HepG2 (cell line): ENCODE data around the gene SLC2A5. TPM values are rescaled to one million over a fixed set of nuclear protein-coding genes. Genes with fewer than 3 reads are reported as not detected.
A peak's percentile ranks its signal among the peaks of the same experiment; 100 is the strongest.

ENCODE experiments used
- ATAC-seq: fragments of 200-7000 bp; cut with Tn5 transposase; 3 replicates; pipeline ENCODE4 v1.9.1; 2020; ENCODE audit warnings: mild to moderate bottlenecking, moderate library complexity
- BruUV-seq: library from RNA; stranded (reverse); fragments of 400-500 nt; replicated peaks from 2 replicates; lab custom pipeline; 2021; lab: Mats Ljungman, UMichigan
- CTCF ChIA-PET: fragments of 300-600 bp; formaldehyde crosslinking; extraction: SDS; loops from one replicate; lab custom pipeline; 2021; ENCODE audit warnings: low total read pairs, inconsistent platforms, low intra/inter-chr PET ratio; lab: Yijun Ruan, JAX
- POLR2A ChIA-PET: fragments of 350-600 bp; sonication (Branson Sonifier 250); formaldehyde crosslinking; loops from one replicate; lab custom pipeline; 2020; ENCODE audit warnings: antibody characterized with exemption, inconsistent platforms; lab: Yijun Ruan, JAX
- DNase-seq: peaks from one replicate; pipeline ENCODE4 v3.0.0-alpha.2; 2015; ENCODE audit warnings: low spot score
- FAIRE-seq: peaks from 3 replicates; lab custom pipeline; 2011; peaks lifted over from hg19 to GRCh38; lab: Jason Lieb, UNC
- H2AFZ ChIP-seq: one replicate; pipeline ENCODE4 v1.6.1; 2011; ENCODE audit warnings: low read length, inconsistent platforms
- H3K27ac ChIP-seq: fragments of 300-600 bp; 3 replicates; pipeline ENCODE4 v1.8.0; 2011; ENCODE audit warnings: mixed run types, mild to moderate bottlenecking, mixed read lengths, low read length, inconsistent platforms; ENCODE audit not compliant: insufficient read depth; ENCODE audit errors: extremely low read length
- H3K27me3 ChIP-seq, 2 experiments: fragments of 200-600 bp in 1 of 2; 2 replicates in 1 of 2; 3 replicates in 1 of 2; pipeline versions ENCODE4 v1.6.0 to v1.8.0; 2011; ENCODE audit warnings: low read length in 2 of 2, mild to moderate bottlenecking in 2 of 2, moderate library complexity in 2 of 2, inconsistent platforms in 1 of 2; ENCODE audit not compliant: insufficient read depth in 2 of 2, control insufficient read depth in 1 of 2
- H3K36me3 ChIP-seq, 2 experiments: fragments of 200-600 bp in 1 of 2; replicated peaks in 1 of 2; 2 replicates in 1 of 2; 3 replicates in 1 of 2; pipeline versions ENCODE4 v1.5.1 to v1.8.0; 2011; ENCODE audit warnings: low read length in 2 of 2, inconsistent platforms in 1 of 2; ENCODE audit not compliant: insufficient read depth in 2 of 2, control insufficient read depth in 1 of 2
- H3K4me1 ChIP-seq: 2 replicates; pipeline ENCODE4 v1.5.1; 2012; ENCODE audit warnings: low read length, inconsistent platforms; ENCODE audit not compliant: insufficient read depth
- H3K4me2 ChIP-seq: 2 replicates; pipeline ENCODE4 v1.6.0; 2011; ENCODE audit warnings: low read depth, low read length, inconsistent platforms
- H3K4me3 ChIP-seq, 3 experiments: fragments of 200-600 bp in 1 of 3; sonication (generic), shearing (Covaris generic) in 1 of 3; replicated peaks in 1 of 3; 2 replicates each; pipeline ENCODE4 v1.5.1; 2011 to 2016; ENCODE audit warnings: low read length in 3 of 3, inconsistent platforms in 2 of 3, low read depth in 2 of 3, mild to moderate bottlenecking in 2 of 3, control low read depth in 1 of 3, mixed read lengths in 1 of 3; ENCODE audit not compliant: insufficient read depth in 1 of 3
- H3K79me2 ChIP-seq: one replicate; pipeline ENCODE4 v1.6.1; 2011; ENCODE audit warnings: low read length, inconsistent platforms; ENCODE audit not compliant: insufficient read depth
- H3K9ac ChIP-seq: 2 replicates; pipeline ENCODE4 v1.6.0; 2011; ENCODE audit warnings: mild to moderate bottlenecking, low read depth, low read length, inconsistent platforms; ENCODE audit not compliant: insufficient read depth
- H3K9me3 ChIP-seq: 2 replicates; pipeline ENCODE4 v1.5.1; 2012; ENCODE audit warnings: mild to moderate bottlenecking, low read length
- H4K20me1 ChIP-seq: 2 replicates; pipeline ENCODE4 v1.6.0; 2011; ENCODE audit warnings: inconsistent platforms, mild to moderate bottlenecking, low read length, moderate library complexity; ENCODE audit not compliant: insufficient read depth
- AKAP8 ChIP-seq: sonication (generic); formaldehyde crosslinking; IDR thresholded peaks from 2 replicates; pipeline ENCODE4 v1.5.1; 2020; ENCODE audit warnings: mild to moderate bottlenecking, missing genetic modification reagents
- DMAP1 ChIP-seq: IDR thresholded peaks from 2 replicates; pipeline ENCODE4 v1.6.1; 2016
- SIN3B ChIP-seq: fragments of 150-350 bp; IDR thresholded peaks from 2 replicates; pipeline ENCODE4 v1.6.1; 2014; ENCODE audit warnings: low read length
- TBP ChIP-seq: sonication (generic); formaldehyde crosslinking; IDR thresholded peaks from 2 replicates; pipeline ENCODE4 v1.5.0; 2020; ENCODE audit warnings: missing genetic modification reagents
- ZNF205 ChIP-seq: IDR thresholded peaks from 2 replicates; pipeline ENCODE4 v1.6.1; 2018; ENCODE audit warnings: missing biosample characterization, missing genetic modification reagents
- ZNF224 ChIP-seq: sonication (generic); formaldehyde crosslinking; IDR thresholded peaks from 2 replicates; pipeline ENCODE4 v1.5.0; 2020; ENCODE audit warnings: mild to moderate bottlenecking, missing genetic modification reagents
- ZNF616 ChIP-seq: sonication (generic); formaldehyde crosslinking; IDR thresholded peaks from 2 replicates; pipeline ENCODE4 v1.5.0; 2020; ENCODE audit warnings: low read depth, mild to moderate bottlenecking, missing genetic modification reagents
- ZNF629 ChIP-seq: sonication (generic); formaldehyde crosslinking; conservative IDR thresholded peaks from 2 replicates; pipeline ENCODE4 v1.5.0; 2020; ENCODE audit warnings: missing genetic modification reagents
- ZNF768 ChIP-seq: sonication (generic); formaldehyde crosslinking; IDR thresholded peaks from 2 replicates; pipeline ENCODE4 v1.4.0; 2020; ENCODE audit warnings: missing genetic modification reagents
- WGBS: methylation state at CpG from one replicate; pipeline ENCODE4 v1.1.6; 2017; ENCODE audit warnings: low lambda C conversion rate; 5-methylcytosine and 5-hydroxymethylcytosine counted together
- in situ Hi-C: cut with HindIII; loops from 2 replicates; pipeline ENCODE4 v1.10.0; 2017; ENCODE audit warnings: low pct_unique_long_range_greater_than_20kb; ENCODE audit not compliant: extremely low pct_ligation_motif_present
- intact Hi-C: fragments of 100-400 bp; cut with micrococcal nuclease; formaldehyde crosslinking; loops from one replicate; pipeline ENCODE4 v1.10.0; 2022; ENCODE audit not compliant: unreplicated experiment
- polyA plus RNA-seq, 8 experiments: library from polyadenylated mRNA; depleted of rRNA in 3 of 8; stranded (reverse) in 7 of 8; unstranded in 1 of 8; fragments of >200 nt; fragmentation: Illumina TruSeq in 4 of 8; extraction: Trizol in 4 of 8; gene quantifications; 2 replicates each; pipeline versions ENCODE4 v1.2.1 to v1.2.3, GENCODE V29; 2011 to 2016; ENCODE audit warnings: low read depth in 4 of 8, missing spikeins in 1 of 8, mixed read lengths in 1 of 8; ENCODE audit not compliant: insufficient read depth in 1 of 8
- total RNA-seq, 5 experiments: library from RNA; depleted of rRNA; stranded (reverse); fragments of >200 nt; fragmentation: Illumina TruSeq; extraction: Trizol; gene quantifications; 2 replicates each; pipeline ENCODE4 v1.2.3, GENCODE V29; 2016; ENCODE audit warnings: low read depth in 1 of 5
- TF ChIP-seq, protein P1 (sequence below): sonication (generic); formaldehyde crosslinking; IDR thresholded peaks from 2 replicates; pipeline ENCODE4 v1.4.0; 2020; ENCODE audit warnings: missing genetic modification reagents, low read depth, mild to moderate bottlenecking, borderline replicate concordance
- TF ChIP-seq, protein P2 (sequence below): sonication (generic); formaldehyde crosslinking; IDR thresholded peaks from 2 replicates; pipeline ENCODE4 v1.5.0; 2020; ENCODE audit warnings: missing genetic modification reagents, mild to moderate bottlenecking, borderline replicate concordance
- TF ChIP-seq, protein P3 (sequence below): sonication (generic); formaldehyde crosslinking; IDR thresholded peaks from 2 replicates; pipeline ENCODE4 v1.4.0; 2020; ENCODE audit warnings: missing genetic modification reagents
- TF ChIP-seq, protein P4 (sequence below): IDR thresholded peaks from 2 replicates; pipeline ENCODE4 v1.6.1; 2018; ENCODE audit warnings: missing genetic modification reagents, mild to moderate bottlenecking, missing compliant biosample characterization

The SLC2A5 gene
- total and polyA plus RNA-seq, 2 of the 13 experiments (the other 11 are each of a cell fraction or from before 2014, with no cell fraction given), result 0.04 to 0.54 TPM

DNA sequence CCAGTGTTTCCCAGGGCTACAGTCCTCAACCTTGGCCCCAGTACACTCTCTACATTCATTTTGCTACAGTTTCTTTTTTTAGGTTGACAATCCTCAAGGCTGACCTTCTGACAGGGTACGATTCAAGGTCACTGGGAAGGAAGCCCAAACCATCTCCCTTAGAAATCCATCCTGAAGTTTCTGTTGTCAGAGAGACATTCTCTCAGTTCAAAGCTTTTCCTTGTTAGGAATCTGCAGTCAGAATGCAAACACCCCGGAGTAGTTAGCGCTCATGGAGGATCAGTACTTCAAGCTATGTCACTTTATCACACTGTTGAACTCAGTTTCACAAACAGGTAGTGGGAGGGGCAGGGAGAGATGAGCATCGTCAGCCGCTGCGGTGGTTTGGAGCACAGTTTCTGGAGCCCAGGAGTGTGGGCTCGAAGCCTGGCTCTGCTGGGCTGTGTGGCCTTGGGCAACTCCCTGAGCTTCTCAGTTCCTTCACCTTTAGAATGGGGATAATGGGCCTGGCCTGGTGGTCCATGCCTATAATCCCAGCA lies 4.2 kb downstream of the SLC2A5 start:
- Histone ChIP-seq H3K79me2 (no peaks in the 10 kb centered on the region), H3K9me3 (no peaks in the 10 kb centered on the region), H4K20me1 (no peaks in the 10 kb centered on the region)
- TF ChIP-seq ZNF629 (0 out of 2 replicates have a peak, but pooled peaks have one; percentile 18), ZNF768 (peak; percentile 80; the same call in 1 of the 2 replicates), DMAP1 (CRISPR knock-in tag) (no peak), AKAP8 (CRISPR knock-in tag) (no peak), ZNF205 (CRISPR knock-in tag) (peak; percentile 99)
- TF ChIP-seq, protein P1, sequence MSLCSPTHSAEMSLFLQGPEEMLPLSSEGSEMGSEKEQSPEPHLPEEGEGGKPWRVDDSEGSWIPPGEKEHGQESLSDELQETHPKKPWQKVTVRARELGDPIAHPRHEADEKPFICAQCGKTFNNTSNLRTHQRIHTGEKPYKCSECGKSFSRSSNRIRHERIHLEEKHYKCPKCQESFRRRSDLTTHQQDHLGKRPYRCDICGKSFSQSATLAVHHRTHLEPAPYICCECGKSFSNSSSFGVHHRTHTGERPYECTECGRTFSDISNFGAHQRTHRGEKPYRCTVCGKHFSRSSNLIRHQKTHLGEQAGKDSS, result 0 out of 2 replicates have a peak, but pooled peaks have one; percentile 48
- TF ChIP-seq, all 625 proteins: peak for 4
- FAIRE-seq (no peak), DNase-seq (no peak), ATAC-seq (no peak)
- Histone ChIP-seq H3K27me3 (0 out of 5 replicates have a peak, but pooled peaks cover 0 to 2% of the 10 kb centered on the region in 2 experiments), H3K27ac (no peak overlapping the region), H3K4me2 (peak overlapping the region; percentile 4; the same call in 1 of the 2 replicates), H3K36me3 (no peaks in the 10 kb centered on the region), H3K4me3 (no peak overlapping the region), H3K4me1 (peaks cover 70% of the 10 kb centered on the region), H3K9ac (no peak overlapping the region), H2AFZ (no peak overlapping the region)
- 3% methylated on average over 5 of the region's 7 CpGs for WGBS
- CTCF ChIA-PET, result no interaction called here
- intact Hi-C loops, result no loop called here
- POLR2A ChIA-PET, result no interaction called here
- in situ Hi-C loops, result no loop called here
- no TSS peak for BruUV-seq

DNA sequence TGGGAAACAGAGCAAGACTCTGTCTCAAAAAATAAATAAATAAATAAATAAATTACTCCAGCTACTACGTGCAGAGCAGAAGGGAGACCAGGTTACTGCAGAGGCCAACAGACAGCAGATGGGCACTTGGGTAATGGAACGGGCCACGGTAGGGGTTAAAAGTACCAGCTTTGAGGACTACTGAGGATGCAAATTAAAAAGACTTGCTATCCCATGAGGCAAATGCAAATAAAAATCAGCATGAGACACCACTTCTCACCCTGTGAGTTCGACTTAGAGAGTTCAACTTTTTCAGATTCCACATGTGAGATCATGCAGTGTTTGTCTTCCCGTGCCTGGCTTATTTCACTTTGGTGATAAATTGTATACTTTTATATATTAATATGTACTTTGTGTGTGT lies 6.6 kb downstream of the SLC2A5 start:
- no TSS peak for BruUV-seq
- intact Hi-C loops, result no loop called here
- Histone ChIP-seq H3K4me2 (no peak overlapping the region), H2AFZ (no peak overlapping the region), H4K20me1 (no peaks in the 10 kb centered on the region), H3K9me3 (no peaks in the 10 kb centered on the region), H3K4me1 (peaks cover 50% of the 10 kb centered on the region), H3K79me2 (no peaks in the 10 kb centered on the region), H3K27ac (no peak overlapping the region), H3K36me3 (no peaks in the 10 kb centered on the region), H3K4me3 (no peak overlapping the region), H3K9ac (no peak overlapping the region), H3K27me3 (0 out of 5 replicates have a peak, but pooled peaks cover 0 to 2% of the 10 kb centered on the region in 2 experiments)
- no peak for DNase-seq
- CTCF ChIA-PET, result no interaction called here
- no peak for FAIRE-seq
- no peak for ATAC-seq
- WGBS, result 40% methylated on average over 5 of the region's 5 CpGs
- POLR2A ChIA-PET, result no interaction called here
- in situ Hi-C loops, result no loop called here
- no peak for TF ChIP-seq ZNF224 (CRISPR knock-in tag)
- TF ChIP-seq ZNF205 (CRISPR knock-in tag), result no peak
- no peak for TF ChIP-seq TBP (CRISPR knock-in tag)
- TF ChIP-seq SIN3B, result no peak
- TF ChIP-seq, protein P2, sequence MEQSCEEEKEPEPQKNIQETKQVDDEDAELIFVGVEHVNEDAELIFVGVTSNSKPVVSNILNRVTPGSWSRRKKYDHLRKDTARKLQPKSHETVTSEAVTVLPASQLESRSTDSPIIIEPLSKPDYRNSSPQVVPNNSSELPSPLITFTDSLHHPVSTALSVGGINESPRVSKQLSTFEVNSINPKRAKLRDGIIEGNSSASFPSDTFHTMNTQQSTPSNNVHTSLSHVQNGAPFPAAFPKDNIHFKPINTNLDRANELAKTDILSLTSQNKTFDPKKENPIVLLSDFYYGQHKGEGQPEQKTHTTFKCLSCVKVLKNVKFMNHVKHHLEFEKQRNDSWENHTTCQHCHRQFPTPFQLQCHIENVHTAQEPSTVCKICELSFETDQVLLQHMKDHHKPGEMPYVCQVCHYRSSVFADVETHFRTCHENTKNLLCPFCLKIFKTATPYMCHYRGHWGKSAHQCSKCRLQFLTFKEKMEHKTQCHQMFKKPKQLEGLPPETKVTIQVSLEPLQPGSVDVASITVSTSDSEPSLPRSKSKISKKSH, result no peak
- TF ChIP-seq, protein P3, sequence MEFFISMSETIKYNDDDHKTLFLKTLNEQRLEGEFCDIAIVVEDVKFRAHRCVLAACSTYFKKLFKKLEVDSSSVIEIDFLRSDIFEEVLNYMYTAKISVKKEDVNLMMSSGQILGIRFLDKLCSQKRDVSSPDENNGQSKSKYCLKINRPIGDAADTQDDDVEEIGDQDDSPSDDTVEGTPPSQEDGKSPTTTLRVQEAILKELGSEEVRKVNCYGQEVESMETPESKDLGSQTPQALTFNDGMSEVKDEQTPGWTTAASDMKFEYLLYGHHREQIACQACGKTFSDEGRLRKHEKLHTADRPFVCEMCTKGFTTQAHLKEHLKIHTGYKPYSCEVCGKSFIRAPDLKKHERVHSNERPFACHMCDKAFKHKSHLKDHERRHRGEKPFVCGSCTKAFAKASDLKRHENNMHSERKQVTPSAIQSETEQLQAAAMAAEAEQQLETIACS (CRISPR knock-in tag), result no peak
- TF ChIP-seq, protein P4, sequence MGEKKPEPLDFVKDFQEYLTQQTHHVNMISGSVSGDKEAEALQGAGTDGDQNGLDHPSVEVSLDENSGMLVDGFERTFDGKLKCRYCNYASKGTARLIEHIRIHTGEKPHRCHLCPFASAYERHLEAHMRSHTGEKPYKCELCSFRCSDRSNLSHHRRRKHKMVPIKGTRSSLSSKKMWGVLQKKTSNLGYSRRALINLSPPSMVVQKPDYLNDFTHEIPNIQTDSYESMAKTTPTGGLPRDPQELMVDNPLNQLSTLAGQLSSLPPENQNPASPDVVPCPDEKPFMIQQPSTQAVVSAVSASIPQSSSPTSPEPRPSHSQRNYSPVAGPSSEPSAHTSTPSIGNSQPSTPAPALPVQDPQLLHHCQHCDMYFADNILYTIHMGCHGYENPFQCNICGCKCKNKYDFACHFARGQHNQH (CRISPR knock-in tag), result no peak
- no peak for TF ChIP-seq ZNF616 (CRISPR knock-in tag)
